Inflammatory macrophage treated with lipopolysaccharide for 1 hour (primary cell): ENCODE results near the gene RASIP1.

Experiments
- DNase-seq, 2 donors: peaks; one replicate each; pipeline ENCODE4 v3.0.0-alpha.2; 2020 to 2022

RASIP1 gene

DNA sequence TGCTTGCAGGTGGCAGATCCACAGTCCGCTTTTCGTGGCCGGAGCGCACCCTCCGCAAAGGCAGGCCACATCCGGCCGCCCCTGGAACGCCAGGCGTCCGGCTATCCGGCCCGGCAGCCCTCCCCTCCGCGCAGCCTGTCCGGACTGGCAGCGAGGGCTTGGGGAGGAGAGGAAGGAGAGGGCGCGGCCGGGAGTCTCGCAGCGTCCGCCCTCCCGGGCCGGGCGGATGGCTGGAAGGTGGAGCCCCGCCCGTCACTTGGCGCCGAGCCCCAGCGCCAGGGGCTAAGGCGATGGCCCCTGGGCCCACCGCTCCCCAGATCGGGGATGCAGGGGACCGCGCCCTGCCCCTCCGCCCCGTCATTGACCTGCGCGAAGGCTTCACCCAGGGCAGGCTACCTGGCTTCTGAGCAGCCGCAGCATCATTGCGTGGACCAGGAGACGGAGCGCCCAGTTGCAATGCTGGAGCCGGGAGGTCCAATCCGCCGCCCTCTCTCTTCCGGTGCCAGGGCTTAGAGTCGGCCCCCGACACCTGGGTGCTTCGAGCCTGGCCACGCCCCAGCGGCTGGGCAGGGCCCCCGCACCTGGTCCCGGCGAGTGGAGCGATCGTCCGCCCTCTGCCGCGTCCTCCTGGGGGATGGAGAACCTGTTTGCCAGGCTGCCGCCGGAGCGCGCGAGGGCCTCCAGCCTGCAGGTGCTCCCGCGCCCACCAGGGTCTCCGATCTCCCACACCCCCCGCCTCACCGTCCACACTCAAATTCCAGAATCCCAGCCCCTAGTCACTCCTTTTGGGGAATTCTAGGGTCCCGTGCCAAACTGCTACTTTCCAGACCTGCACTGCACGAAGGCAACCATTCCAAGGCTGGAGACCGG lies 12.3 kb upstream of the RASIP1 start, which contains the start of gene FUT1:
FUT1 (minus strand) TSS at position 146 of the 870 bp plus-strand sequence. CDS start 1,360 bp downstream, outside the sequence.
- DNase-seq = no peak

- no peak for DNase-seq
Measured at GRCh38 chr19:48751845-48752495, 11.6 kb upstream of the RASIP1 start.

DNA sequence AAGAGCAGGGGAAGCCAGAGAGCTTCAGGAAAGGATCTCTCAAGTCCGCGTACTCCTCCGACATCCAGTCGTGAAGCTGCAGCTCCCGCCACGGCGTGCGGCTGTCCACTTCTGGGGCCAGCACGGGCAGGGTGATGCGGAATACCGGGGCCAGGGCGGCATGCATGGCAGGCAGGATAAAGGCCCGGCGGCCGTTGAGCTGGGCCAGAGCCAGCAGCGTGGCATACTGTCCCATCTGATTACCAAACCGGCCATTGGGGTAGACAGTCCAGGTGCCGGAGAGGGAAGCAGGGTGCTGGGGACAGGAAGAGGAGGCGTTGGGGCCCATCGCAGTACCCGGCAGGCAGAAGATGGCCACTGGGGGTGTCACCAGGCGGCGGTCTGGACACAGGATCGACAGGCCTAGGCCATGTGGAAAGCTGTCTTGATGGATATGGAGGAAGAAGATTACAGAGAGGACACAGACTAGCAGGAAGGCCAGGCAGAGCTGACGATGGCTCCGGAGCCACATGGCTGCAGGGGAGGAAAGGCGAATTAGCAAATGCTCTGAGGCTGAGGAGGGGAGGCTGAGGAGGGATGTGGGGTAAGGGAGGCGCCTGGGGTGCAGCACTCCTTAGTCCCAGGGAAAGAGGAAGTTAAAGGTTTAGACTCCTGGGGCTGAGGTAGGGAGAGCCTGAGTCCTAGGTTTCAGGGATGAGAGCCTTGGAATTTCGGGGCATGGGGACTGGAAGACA lies 10.5 kb upstream of the RASIP1 start:
- DNase-seq = no peak

GRCh38 chr19:48750351-48750750 lies 9.9 kb upstream of the RASIP1 start:
- DNase-seq = no peak

DNA sequence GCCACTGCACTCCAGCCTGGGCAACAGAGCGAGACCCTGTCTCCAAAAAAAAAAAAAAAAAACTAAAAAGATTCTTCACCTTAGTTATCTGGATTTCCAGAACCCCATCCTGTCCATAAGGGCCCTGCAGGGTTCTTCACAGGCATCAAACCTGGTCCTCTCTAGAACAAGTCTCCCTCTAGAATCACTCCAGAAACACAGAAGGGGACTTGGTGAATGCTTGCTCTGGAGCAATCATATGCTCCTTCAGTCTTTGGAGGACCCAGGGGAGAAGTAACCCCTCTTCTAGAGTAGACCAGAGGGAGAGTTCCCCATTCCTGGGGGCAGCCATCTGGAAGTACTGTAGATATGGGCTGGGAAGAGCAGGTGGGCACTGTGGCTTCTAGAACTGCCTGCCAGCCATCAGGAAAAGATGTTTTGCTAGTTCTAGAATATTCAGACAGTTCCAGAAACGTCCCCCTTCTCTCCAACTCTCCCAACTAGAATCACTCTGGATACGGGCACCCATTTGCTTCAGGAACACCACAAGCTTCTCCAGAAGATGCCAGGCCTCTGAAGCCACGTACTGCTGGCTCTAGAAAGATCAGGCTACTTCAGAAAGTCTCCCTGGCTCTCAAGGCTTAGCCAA lies 9.3 kb upstream of the RASIP1 start:
- DNase-seq = no peak

- DNase-seq = peak; percentile 88 to 91
Measured at GRCh38 chr19:48746738-48747575, 6.5 kb upstream of the RASIP1 start, which contains the start of gene IZUMO1. Gene IZUMO1 (minus strand): TSS chr19:48746909. CDS start chr19:48745859, 1,050 bp downstream.

- no peak for DNase-seq
Measured at GRCh38 chr19:48746110-48746509, 5.7 kb upstream of the RASIP1 start.

DNA sequence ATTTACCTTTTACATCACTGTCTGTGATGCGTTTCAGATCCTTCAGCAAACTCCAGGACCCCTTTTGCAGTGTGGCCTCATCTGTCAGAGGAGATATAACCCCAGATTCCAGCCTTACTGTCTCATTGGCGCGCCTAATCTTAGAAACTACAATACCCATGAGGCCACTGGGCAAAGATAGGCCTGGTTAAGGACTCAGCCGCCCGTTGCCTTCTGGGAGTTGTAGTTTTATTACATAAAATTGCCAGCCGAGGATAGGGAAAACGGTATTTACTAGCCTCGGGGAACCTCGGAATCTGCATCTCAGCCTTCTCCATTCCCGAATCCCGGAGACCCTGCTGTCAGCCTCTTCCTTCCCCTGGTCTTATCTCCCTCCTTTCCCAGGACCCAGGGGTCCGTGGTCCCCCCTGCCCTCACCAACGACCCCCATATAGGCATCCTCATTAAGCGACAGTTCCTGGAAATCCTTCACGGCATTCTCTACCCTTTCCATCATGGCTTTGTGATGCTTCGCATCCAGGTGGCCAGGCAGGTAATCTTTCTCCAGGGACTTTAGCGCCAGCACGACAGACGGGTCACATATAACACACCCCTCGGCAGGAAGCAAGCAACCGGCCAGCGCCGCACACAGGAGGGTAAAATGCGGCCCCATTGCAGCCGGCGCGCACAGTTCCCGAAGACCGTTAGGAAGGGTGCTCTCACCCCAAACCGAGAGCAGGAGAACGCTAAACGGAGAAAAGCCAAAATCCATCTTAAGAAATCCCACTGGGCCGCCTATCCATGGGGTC lies 5.0 kb upstream of the RASIP1 start:
- peak; percentile 69 to 84 for DNase-seq

DNA sequence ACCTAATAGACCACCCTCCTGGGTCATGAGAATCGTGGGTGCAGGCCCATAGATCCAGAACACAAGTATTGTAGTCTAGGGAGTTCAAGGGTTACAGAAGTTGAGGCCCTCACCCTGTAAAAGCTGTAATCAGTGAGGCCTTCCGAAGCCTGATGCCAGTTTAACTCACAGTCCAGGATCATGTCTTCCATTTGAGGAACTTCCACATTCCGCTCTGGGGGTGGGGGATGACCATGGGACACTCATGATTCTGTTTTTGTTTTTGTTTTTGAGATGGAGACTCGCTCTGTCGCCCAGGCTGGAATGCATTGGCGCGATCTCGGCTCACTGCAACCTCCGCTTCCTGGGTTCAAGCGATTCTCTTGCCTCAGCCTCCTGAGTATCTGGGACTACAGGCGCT lies 1.7 kb upstream of the RASIP1 start:
- peak; percentile 45 to 78 for DNase-seq

- peak in 1 of 2 donors; percentile 25 for DNase-seq
Measured at GRCh38 chr19:48741129-48741999, 954 bp upstream of the RASIP1 start.

GRCh38 chr19:48739404-48740163 lies 826 bp downstream of the RASIP1 start:
- no peak for DNase-seq

DNA sequence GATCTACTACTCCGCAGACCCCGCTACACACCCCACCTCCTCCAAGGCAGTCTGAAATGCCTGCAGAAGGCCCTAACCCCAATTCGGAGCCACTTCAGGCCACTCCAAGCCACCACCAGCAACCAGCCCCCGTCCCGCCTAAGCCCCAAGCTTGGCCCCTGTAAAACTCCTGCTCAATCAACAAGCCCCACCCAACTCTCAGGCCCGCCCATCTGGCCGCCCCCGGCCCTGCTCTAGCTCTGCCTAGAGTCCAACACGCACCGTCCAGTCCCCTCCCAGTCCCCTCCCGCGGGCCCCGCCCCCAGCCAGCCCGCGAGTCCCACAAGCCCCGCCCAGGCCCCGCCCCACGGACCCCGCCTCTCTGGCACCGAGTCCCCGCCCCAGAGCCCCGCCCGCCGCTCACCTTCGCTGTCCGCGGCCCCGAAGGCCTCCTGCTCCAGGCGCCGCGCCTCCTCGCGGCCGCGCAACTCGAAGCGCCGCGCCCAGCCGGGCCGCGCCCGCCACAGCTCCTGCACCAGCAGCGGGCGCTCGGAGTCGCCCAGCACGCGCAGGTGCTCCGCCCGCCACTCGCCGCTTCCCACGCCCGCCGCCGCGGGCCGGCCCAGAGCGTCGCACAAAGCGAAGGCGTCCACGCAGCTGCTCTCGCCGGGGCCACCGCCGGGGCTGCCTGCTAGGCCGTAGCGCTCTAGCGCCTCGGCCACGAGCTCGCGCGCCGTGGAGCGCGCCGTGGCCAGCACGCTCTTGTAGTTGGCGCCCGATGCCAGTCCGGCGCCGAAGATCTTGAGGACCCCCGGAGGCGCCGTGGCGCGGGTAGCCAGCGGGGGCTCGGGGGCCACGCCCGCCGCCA lies 1.6 kb downstream of the RASIP1 start:
- peak; percentile 81 to 84 for DNase-seq

GRCh38 chr19:48737360-48737998 lies 2.9 kb downstream of the RASIP1 start:
- DNase-seq = no peak

DNA sequence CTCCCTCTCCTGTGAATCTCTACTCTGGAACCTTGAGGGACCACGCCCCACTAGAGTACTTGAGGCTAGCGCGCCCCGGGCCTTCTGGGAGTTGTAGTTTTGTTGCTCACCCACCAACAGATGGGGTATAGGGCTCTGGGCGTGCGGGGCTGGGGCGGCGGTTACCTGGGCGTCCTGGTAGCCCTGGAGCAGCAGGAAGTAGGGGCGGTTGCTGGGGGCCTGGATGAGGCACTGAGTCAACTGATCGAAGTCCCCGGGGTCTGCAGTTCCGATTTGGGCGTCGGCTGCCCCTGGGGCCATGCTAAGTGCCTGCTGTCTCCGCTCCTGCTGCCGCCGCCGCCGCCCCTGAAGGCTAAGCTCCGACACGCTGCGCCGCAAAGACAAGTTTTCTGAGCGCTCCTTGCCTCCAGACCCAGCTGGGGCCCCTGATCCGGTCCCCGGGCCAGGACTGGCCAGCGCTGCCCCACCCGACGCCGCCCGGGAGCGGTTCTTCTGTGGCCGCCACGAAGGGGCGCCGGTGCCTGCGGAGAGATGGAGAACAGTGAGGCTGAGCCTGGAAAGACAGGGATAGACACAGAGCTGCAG lies 5.3 kb downstream of the RASIP1 start:
- no peak for DNase-seq

- no peak for DNase-seq
Measured at GRCh38 chr19:48734625-48735024, 5.8 kb downstream of the RASIP1 start.

GRCh38 chr19:48731452-48731851 lies 9.0 kb downstream of the RASIP1 start:
- no peak for DNase-seq
